GM12892 (cell line): Measurements from ENCODE around the gene DTNB.
A peak's percentile ranks its signal among the peaks of the same experiment; 100 is the strongest.

Experiments used
- POLR2A ChIP-seq: IDR thresholded peaks from 2 replicates; pipeline ENCODE4 v1.6.1; 2011; ENCODE audit warnings: low read depth, low read length, control low read depth
- TAF1 ChIP-seq: IDR thresholded peaks from 2 replicates; pipeline ENCODE4 v1.6.1; 2011; ENCODE audit warnings: low read depth, mild to moderate bottlenecking, control low read depth, low read length, borderline replicate concordance

DNA sequence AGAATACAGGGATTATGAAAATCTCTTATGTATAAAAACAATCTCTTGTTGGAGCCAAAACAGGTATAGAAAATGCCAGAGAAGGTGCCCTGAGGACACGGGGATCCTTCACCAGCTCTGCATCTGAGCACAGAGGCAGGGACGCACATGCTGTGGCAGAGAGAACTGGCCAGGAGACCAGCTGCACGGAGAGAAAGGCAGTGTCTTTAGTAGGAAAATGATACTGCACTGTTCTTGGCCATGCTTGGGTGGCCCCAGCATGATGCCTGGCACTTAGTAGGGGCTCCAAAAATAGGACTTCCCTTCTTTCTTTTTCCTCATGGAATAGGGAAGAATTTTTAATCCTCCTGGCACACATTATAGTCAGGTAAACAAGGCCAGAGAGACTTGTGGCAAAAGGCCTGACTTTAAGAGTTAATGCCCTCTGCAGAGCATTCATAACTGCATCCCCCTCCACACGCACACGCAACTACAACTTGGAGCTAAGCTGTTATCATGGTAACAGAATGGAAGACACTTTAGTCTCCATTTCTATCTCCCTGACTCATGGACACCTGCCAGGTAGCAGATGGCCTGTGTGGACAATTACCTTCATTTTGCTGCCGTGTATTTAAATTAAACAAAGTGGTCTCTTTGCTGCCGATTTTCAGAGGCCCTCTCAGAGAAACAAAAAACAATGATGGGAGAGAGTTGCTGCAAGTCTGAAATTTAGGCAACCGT is 271.9 kb downstream of the DTNB start:
- TF ChIP-seq POLR2A = 0 out of 2 replicates have a peak, but pooled peaks have one; percentile 14
- TF ChIP-seq TAF1 = no peak
